Breast epithelium (tissue), 4 donors: ENCODE results near the gene NFAM1. TPM values are rescaled to one million over a fixed set of nuclear protein-coding genes. Genes with fewer than 3 reads are reported as not detected.

Experiments
- DNase-seq, 2 donors: peaks; one replicate each; pipeline ENCODE4 v3.0.0-alpha.2; 2019; ENCODE audit warnings: low spot score in 2 of 2
- H3K27ac ChIP-seq, 2 donors: fragments of 200-600 bp; sonication (generic) in 1 of 2; one replicate each; pipeline ENCODE4 v1.5.1; 2016 to 2019; ENCODE audit warnings: mild to moderate bottlenecking in 1 of 2
- H3K27me3 ChIP-seq, 2 donors: fragments of 200-600 bp; sonication (generic) in 1 of 2; one replicate each; pipeline versions ENCODE4 v1.5.1 to v1.6.0; 2017 to 2019; ENCODE audit warnings: control low read depth in 1 of 2, mild to moderate bottlenecking in 1 of 2
- H3K36me3 ChIP-seq: fragments of 200-600 bp; one replicate; pipeline ENCODE4 v1.5.1; 2019
- H3K4me1 ChIP-seq, 2 donors: fragments of 200-600 bp; sonication (generic); one replicate each; pipeline ENCODE4 v1.5.1; 2016 to 2019; ENCODE audit warnings: control low read depth in 1 of 2
- H3K4me3 ChIP-seq, 3 donors: fragments of 200-600 bp; sonication (generic); 1 replicate in 2 of 3; 2 replicates in 1 of 3; pipeline ENCODE4 v1.5.1; 2016 to 2019; ENCODE audit warnings: mild to moderate bottlenecking in 3 of 3, moderate library complexity in 2 of 3
- H3K9me3 ChIP-seq, 2 donors: fragments of 200-600 bp; sonication (generic) in 1 of 2; one replicate each; pipeline ENCODE4 v1.5.1; 2016 to 2019; ENCODE audit warnings: control low read depth in 1 of 2
- POLR2A ChIP-seq: fragments of 450-650 bp; IDR thresholded peaks from one replicate; pipeline ENCODE4 v1.6.1; 2016; ENCODE audit warnings: antibody characterized with exemption, mild to moderate bottlenecking, moderate library complexity
- POLR2AphosphoS5 ChIP-seq, 3 donors: sonication (generic); formaldehyde crosslinking; IDR thresholded peaks; one replicate each; pipeline ENCODE4 v1.6.1; 2017; ENCODE audit warnings: antibody characterized with exemption in 3 of 3
- intact Hi-C: fragments of 100-400 bp; cut with DNase I; formaldehyde crosslinking; loops from one replicate; pipeline ENCODE4 v1.15.1; 2023; ENCODE audit warnings: low total_unique reads
- total RNA-seq, 3 donors: library from RNA; depleted of rRNA; stranded (reverse); fragments of >200 nt; gene quantifications; one replicate each; pipeline ENCODE4 v1.1.0, GENCODE V29; 2016
- TF ChIP-seq, protein P1 (sequence below), 3 donors: fragments of 450-650 bp; IDR thresholded peaks; one replicate each; pipeline ENCODE4 v1.5.1; 2016 to 2017; ENCODE audit warnings: antibody characterized with exemption in 3 of 3, mild to moderate bottlenecking in 3 of 3, moderate library complexity in 3 of 3

NFAM1 gene
- total RNA-seq, 3 donors from 2014 or later: 0.66 to 4.3 (median 1.5) TPM

DNA sequence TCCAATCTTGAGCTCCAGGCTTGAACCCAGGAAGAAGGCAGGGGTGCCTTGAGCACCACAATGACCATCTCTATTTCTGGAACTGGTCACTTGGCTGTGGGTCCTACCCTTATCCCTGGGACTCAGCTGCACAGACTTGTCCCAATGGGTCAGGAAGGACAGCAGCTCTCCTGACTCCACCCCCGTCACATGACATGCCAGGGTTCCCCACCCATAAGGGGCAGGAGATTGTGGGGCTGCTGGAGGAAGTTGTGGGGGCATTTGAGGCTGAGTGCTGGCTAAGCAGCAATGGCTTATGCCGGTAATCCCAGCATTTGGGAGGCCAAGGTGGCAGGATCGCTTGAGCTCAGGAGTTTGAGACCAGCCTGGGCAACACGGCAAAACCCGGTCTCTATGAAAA lies 56.2 kb downstream of the NFAM1 start:
- Histone ChIP-seq H3K27ac (peak overlapping the region; percentile 36 to 71), H3K4me3 (no peak overlapping the region), H3K36me3 (no peaks in the 10 kb centered on the region), H3K4me1 (no peaks in the 10 kb centered on the region), H3K9me3 (no peaks in the 10 kb centered on the region), H3K27me3 (no peaks in the 10 kb centered on the region)
- TF ChIP-seq POLR2A (no peak), POLR2AphosphoS5 (IDR thresholded peaks at IDR 0.05) (no peak)
- TF ChIP-seq, protein P1, sequence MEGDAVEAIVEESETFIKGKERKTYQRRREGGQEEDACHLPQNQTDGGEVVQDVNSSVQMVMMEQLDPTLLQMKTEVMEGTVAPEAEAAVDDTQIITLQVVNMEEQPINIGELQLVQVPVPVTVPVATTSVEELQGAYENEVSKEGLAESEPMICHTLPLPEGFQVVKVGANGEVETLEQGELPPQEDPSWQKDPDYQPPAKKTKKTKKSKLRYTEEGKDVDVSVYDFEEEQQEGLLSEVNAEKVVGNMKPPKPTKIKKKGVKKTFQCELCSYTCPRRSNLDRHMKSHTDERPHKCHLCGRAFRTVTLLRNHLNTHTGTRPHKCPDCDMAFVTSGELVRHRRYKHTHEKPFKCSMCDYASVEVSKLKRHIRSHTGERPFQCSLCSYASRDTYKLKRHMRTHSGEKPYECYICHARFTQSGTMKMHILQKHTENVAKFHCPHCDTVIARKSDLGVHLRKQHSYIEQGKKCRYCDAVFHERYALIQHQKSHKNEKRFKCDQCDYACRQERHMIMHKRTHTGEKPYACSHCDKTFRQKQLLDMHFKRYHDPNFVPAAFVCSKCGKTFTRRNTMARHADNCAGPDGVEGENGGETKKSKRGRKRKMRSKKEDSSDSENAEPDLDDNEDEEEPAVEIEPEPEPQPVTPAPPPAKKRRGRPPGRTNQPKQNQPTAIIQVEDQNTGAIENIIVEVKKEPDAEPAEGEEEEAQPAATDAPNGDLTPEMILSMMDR (IDR thresholded peaks at IDR 0.05): no peak
- DNase-seq: no peak
- intact Hi-C loops: no loop called here

DNA sequence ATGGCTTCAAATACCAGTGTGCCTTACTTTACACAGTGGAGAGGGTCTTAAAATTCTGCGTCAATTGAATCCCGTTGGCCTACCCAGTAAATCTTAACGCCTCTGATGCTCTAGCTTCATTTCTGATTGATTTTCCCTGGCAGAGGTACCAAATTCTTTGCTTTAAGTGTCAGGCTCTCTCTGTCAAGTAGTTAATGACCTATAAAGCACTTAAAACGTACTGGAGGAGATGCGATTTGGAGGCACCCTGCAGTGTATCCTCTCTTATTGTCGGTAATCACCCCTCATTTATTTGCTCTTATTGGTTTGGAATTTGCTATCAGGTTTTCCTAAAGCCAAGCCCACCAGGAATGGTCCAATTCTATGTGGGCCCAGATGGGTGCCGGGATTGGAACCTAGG lies 59.2 kb downstream of the NFAM1 start:
- TF ChIP-seq POLR2A (no peak), POLR2AphosphoS5 (IDR thresholded peaks at IDR 0.05) (no peak)
- TF ChIP-seq, protein P1 (IDR thresholded peaks at IDR 0.05): no peak
- no peaks in the 10 kb centered on the region for H3K36me3 ChIP-seq

DNA sequence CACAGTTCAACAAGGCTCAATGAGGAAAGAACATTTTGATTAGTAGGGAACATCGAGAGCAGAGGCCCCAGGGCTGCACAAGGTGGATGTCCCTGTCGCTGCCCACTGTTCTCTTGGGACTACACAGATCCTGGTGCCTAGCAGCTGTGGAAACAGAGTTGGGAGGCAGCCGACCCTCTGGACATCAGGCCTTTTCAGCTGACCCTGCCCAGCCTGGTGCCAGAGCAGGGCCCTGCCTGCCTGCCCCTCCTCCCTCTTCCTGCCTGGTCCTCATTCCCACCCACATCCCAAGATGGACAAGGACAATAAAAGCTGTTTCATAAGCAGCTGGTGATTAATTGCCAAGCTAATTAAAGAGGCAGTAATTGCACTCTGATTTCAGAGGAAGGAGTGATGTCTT lies 60.7 kb downstream of the NFAM1 start:
- Histone ChIP-seq H3K27me3 (no peaks in the 10 kb centered on the region), H3K4me1 (peaks cover 3 to 5% of the 10 kb centered on the region in 2 donors), H3K36me3 (no peaks in the 10 kb centered on the region), H3K4me3 (no peak overlapping the region), H3K27ac (no peak overlapping the region), H3K9me3 (no peaks in the 10 kb centered on the region)
- no peak for DNase-seq
- intact Hi-C loops: no loop called here
- TF ChIP-seq POLR2AphosphoS5 (IDR thresholded peaks at IDR 0.05) (no peak), POLR2A (no peak)
- TF ChIP-seq, protein P1 (IDR thresholded peaks at IDR 0.05): no peak

More for the DNA sequence above, 59.2 kb downstream of the NFAM1 start:
- Histone ChIP-seq H3K4me1 (peaks cover 0 to 5% of the 10 kb centered on the region in 2 donors), H3K9me3 (no peaks in the 10 kb centered on the region), H3K27ac (no peak overlapping the region), H3K4me3 (no peak overlapping the region), H3K27me3 (no peaks in the 10 kb centered on the region)
- intact Hi-C loops: no loop called here
- no peak for DNase-seq

DNA sequence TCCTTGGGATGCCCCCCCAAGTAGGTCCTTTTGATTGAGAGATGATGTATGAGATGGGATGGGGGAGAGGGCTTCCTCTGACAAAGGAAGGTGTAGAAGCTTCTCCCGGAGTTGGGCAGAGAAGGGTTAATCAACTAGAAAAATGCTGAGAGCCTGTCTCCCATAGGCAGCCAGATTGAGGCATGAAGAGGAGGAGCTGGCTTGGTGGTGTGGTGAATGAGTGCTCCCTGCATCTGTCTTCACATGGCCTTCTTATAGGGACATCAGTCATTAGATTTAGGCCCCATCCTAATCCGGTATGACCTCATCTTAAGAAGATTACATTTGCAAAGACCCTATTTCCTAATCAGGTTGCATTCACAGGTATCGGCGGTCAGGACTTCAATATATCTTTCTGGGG lies 61.1 kb downstream of the NFAM1 start:
- peaks cover 3 to 5% of the 10 kb centered on the region in 2 donors for H3K4me1 ChIP-seq
- H3K9me3 ChIP-seq: no peaks in the 10 kb centered on the region
- intact Hi-C loops: no loop called here

DNA sequence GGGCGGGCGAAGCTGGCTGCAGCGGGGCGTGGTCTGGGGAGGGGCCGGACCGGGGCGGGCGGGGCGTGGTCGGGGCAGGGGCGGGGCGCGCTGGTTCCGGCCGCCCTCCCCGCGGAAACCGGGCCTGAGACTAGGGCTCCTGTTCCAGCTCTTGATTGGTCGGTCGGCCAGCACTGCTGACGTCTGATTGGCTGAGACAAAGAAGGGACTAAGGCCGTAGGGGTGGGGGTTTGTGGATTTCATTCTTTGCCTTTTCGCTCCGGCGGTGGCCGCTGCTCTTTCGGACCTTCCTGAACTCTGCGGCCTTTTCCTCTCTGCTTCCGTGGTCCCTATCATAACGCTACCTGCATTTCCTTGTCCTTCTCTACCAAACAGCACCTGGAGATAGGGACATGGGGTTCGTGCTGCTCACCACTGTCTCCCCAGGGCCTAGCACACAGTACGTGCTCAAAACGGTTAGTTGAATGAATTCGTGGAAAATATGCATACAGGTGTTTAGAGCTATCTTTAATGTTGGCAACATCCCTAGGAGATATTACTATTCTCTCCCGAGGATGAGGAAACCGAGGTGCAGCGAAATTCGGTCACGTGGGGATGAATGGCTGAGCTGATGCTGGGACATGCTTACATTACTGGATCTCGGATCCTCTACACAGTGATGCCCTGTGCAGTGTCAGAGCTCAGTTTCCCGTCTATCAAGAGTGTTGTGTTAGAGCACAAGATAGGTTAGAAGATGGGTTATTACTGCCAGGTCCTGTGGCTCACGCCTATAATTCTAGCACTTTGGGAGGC lies 62.8 kb downstream of the NFAM1 start:
- TF ChIP-seq POLR2AphosphoS5 (IDR thresholded peaks at IDR 0.05): peak in 1 of 3 donors; percentile 43
- TF ChIP-seq, protein P1 (IDR thresholded peaks at IDR 0.05): no peak
- intact Hi-C loops: no loop called here
- peak; percentile 87 to 91 for DNase-seq
- Histone ChIP-seq H3K27ac (peak overlapping the region; percentile 81 to 82), H3K4me1 (peaks cover 14% of the 10 kb centered on the region in 2 donors), H3K9me3 (no peaks in the 10 kb centered on the region), H3K4me3 (peak overlapping the region; percentile 62 to 81 (median 73)), H3K27me3 (no peaks in the 10 kb centered on the region), H3K36me3 (no peaks in the 10 kb centered on the region)

More for the DNA sequence above, 61.1 kb downstream of the NFAM1 start:
- DNase-seq: no peak
- TF ChIP-seq, protein P1 (IDR thresholded peaks at IDR 0.05): no peak
- TF ChIP-seq POLR2AphosphoS5 (IDR thresholded peaks at IDR 0.05): no peak
- no peak for TF ChIP-seq POLR2A
- H3K36me3 ChIP-seq: no peaks in the 10 kb centered on the region
- H3K4me3 ChIP-seq: no peak overlapping the region
- H3K27ac ChIP-seq: no peak overlapping the region
- no peaks in the 10 kb centered on the region for H3K27me3 ChIP-seq
